NCI-H460 (cell line): Measurements from ENCODE around the gene CHL1. TPM values are rescaled to one million over a fixed set of nuclear protein-coding genes. Genes with fewer than 3 reads are reported as not detected.
"Not testable (repeated sequence)": the region's sequence is repeated elsewhere in the genome, so short reads cannot be mapped to it uniquely, and the experiment has no call there.

Experiments used
- DNase-seq: peaks from one replicate; pipeline ENCODE4 v3.0.0-alpha.2; 2016; ENCODE audit warnings: low read depth; ENCODE audit errors: extremely low read depth
- total RNA-seq: library from RNA; depleted of rRNA; stranded (reverse); fragments of >200 nt; shearing (Covaris generic); gene quantifications from 2 replicates; pipeline ENCODE4 v1.2.3, GENCODE V29; 2014

CHL1 gene
- total RNA-seq, 1 experiment from 2014 or later = 114 TPM

GRCh38 chr3:330494-331115 lies 134.0 kb downstream of the CHL1 start:
- no peak for DNase-seq

GRCh38 chr3:331881-332280 lies 135.3 kb downstream of the CHL1 start:
- DNase-seq = no peak

- DNase-seq = no peak
Measured at GRCh38 chr3:332701-333100, 136.1 kb downstream of the CHL1 start.

- DNase-seq = no peak
Measured at GRCh38 chr3:335240-335639, 138.7 kb downstream of the CHL1 start.

DNA sequence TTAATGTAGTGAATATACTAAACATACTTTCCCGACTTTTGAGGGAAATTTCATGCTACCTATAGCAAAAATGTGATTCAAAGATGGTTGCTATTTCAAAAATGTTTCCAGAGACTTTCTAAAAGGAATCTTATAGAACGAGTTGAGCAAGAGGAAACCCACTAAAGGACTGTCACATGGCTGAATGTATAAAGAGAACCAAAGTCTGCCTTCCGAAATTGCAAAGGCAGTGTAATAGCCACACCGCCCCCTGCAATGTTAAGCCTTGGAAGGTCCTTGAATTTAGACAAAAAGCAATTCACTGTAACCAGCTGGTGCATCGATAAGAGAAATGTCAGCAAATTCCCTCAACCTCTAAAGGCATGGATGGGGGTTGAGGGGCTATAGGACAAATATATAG lies 142.8 kb downstream of the CHL1 start:
- no peak for DNase-seq

DNA sequence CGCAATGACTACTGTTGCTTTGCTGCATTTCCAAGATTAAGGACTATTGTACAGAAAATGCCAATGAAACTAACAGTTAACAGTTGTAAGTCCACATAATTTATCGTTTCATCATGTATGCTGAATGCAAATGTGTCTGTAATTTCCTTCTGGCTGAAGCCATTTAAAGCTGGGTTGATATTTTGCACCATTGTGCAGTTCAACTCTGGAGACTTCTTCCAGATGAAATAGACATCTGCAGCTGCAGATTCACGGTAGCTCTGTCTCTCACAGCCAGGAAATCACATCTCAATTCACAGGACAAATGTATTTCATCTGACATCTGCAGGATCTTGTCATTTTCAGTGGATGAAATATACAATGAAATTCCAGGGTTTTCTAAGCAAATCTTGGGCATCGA lies 145.4 kb downstream of the CHL1 start:
- no peak for DNase-seq

DNA sequence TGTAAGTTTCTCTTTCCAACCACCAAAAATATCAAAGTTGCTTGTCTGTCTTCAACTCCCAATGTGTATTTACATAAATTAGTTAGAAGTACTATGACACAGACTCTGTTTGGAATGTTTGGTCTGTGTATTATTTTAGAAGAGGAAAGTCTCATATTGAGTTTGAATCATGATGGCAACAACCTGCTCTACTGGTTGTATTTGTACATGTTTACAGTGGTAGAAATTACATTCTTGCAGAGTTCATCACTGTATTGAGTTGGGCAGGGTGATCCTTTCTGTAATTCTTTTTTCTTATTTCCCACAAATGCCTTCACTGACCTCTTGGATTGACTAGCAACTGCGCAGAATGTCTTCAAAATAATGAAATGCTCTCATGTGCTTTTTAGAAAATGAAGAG lies 149.6 kb downstream of the CHL1 start:
- no peak for DNase-seq

GRCh38 chr3:347581-347980 lies 151.0 kb downstream of the CHL1 start:
- no peak for DNase-seq

GRCh38 chr3:350871-351371 lies 154.4 kb downstream of the CHL1 start:
- no peak for DNase-seq

- DNase-seq = no peak
Measured at GRCh38 chr3:352599-352998, 156.0 kb downstream of the CHL1 start.

DNA sequence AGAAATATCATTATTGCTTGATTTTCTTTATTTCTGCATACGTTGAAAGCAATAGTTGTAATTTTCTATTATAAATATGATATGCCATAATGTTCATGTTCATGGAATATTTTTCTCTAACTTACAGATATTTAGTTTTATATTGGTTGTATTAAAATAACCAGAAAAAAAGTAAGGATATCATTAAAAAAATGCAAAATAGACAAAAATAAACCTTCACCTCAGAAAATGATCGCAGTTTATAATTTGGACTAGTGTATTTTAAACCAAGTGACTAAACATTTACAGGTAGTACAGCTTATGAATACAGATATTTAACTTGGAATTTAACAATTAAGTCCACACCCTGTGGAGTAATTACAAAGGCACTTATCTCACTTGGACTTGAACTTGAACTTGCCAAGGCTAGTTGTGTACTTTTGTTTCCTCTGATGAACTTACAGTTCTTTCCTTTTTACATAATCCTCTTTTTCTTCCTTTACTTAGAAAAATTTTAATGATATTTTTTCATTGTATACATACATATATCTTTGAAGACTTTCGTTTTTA lies 156.7 kb downstream of the CHL1 start:
- no peak for DNase-seq

- DNase-seq = peak; percentile 62
Measured at GRCh38 chr3:354432-354831, 157.9 kb downstream of the CHL1 start.

DNA sequence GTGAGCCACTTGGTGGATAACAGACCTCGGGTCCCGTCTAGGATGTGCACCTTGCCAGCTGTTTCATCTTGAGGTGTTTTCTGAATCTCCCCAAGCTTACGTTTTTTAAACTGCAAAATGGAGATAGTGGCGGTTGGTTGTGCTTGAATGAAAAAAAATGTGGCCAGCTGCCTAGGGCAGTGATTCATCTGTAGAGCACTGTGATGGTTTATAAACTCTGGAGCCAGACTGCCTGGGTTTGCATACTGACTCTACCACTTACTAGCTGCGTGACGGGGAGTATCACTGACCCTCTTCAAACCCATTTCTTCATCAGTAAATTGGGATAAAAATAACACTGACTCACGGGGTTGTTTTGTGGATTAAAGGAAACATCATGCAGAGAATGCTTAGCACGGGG lies 159.1 kb downstream of the CHL1 start:
- no peak for DNase-seq

DNA sequence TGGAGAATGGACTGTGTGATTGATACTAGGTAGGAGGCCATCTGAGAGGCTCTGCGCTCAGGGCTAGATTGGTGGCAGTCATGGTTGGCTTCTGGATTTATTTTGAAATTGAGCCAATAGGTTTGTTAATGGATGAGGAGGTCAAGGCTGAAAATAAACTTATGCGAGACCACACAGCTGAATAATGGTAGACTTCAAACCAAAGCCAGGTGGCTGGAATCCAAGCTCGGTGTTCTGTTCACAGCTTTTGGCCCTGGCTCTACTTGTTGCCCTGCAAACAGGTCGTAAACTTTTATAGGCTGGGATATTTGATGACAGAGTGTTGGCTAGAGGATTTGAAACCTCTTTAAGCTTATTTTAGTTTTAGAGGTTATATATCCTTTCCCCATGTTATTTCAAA lies 160.4 kb downstream of the CHL1 start:
- no peak for DNase-seq

GRCh38 chr3:359672-360071 lies 163.1 kb downstream of the CHL1 start:
- no peak for DNase-seq

DNA sequence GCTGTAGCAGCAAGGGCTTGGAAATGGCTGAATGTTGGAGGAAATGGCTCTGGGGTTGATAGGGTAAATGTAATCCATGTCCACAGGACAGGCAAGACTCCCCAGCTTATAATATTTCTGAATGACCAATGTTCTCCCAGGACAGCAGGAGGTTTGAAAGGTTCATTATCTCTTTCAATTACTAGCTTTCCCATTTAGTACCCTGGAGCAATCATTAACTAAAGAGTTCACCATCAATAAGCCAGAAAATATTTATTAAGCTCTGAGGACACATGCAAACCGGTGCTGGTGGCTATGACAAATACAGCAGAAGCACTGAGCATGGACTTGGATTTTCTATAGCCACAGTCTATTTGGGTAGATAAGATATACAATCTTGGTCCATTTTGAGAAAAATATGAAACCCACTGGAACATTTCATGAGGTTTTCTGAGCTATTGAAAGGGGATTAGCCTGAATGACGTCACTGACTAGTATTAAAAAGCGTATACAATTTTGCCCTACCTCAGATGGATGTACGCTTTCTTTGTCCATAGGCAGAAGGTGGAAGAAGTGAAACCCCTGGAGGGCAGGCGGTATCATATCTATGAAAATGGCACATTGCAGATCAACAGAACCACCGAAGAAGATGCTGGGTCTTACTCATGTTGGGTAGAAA lies 166.2 kb downstream of the CHL1 start:
- DNase-seq = no peak

DNA sequence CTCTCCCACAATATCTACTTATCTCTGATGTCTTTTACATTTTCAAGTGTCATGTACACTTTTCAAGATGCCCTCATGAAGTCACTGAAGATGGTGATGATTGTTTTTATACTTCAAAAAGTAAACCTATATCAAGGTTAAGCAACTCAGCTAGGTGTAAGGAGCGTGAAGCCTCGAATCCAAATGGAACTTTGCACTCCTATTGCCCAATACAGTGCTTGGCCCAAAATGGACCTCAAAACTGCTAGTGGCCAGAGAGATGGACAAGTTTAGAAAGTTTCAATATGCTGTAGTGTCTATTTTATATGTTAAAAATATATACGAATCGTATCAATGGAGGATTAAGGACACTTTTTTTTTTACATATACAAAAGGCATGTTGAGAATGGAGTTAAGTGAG lies 167.7 kb downstream of the CHL1 start:
- DNase-seq = no peak

- no peak for DNase-seq
Measured at GRCh38 chr3:365268-365667, 168.7 kb downstream of the CHL1 start.

DNA sequence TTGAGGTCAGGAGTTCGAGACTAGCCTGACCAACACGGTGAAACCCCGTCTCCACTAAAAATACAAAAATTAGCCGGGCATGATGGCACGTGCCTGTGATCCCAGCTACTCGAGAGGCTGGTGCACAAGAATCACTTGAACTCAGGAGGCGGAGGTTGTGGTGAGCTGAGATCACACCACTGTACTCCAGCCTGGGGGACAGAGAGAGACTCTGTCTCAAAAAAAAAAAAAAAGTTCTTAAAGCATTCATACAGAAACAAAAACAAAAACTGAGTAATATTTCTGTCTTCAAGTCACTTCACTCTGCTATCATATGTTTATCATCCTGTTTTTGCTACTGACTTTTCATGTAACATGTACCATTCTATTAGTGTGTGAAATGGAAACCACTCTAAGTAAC lies 169.7 kb downstream of the CHL1 start:
- DNase-seq = not testable (repeated sequence)

GRCh38 chr3:373193-373779 lies 176.7 kb downstream of the CHL1 start:
- DNase-seq = no peak

- no peak for DNase-seq
Measured at GRCh38 chr3:374459-374858, 177.9 kb downstream of the CHL1 start.

- DNase-seq = peak; percentile 41
Measured at GRCh38 chr3:377158-377561, 180.6 kb downstream of the CHL1 start.
